Airway epithelial cell (primary cell): ENCODE measurements around the gene ANO5. TPM values are rescaled to one million over a fixed set of nuclear protein-coding genes. Genes with fewer than 3 reads are reported as not detected.

Source experiments
- total RNA-seq: library from RNA; depleted of rRNA; stranded (reverse); fragments of >200 nt; gene quantifications from 2 replicates; pipeline ENCODE4 v1.2.3, GENCODE V29; 2015

ANO5 gene
- total RNA-seq: not detected in 2 replicates

GRCh38 chr11:22192642-22193347 is at the start of gene ANO5:
Gene ANO5, plus strand, starts transcription at chr11:22193085. Its CDS starts 408 bp downstream, at chr11:22193493.

Other genes with a start within 250 kb of the ANO5 start
- gene SLC17A6, start 145.3 kb downstream of the ANO5 start, total RNA-seq: not detected in 2 replicates